Loucy (cell line): ENCODE results near the gene SDHA.
"Not testable (repeated sequence)": the region's sequence is repeated elsewhere in the genome, so short reads cannot be mapped to it uniquely, and the experiment has no call there.

ENCODE experiments used
- H2AFZ ChIP-seq: fragments of 200-600 bp; sonication (generic); 2 replicates; pipeline ENCODE4 v1.6.0; 2016; ENCODE audit warnings: antibody characterized with exemption, mild to moderate bottlenecking, low read length, moderate library complexity
- H3F3A ChIP-seq: fragments of 200-600 bp; 2 replicates; pipeline ENCODE4 v1.6.0; 2016; ENCODE audit warnings: antibody characterized with exemption, low read depth, mild to moderate bottlenecking
- H3K27me3 ChIP-seq: fragments of 200-600 bp; sonication (generic); 2 replicates; pipeline ENCODE4 v1.6.1; 2014; ENCODE audit warnings: low read length, mild to moderate bottlenecking; ENCODE audit not compliant: insufficient read depth, poor library complexity, severe bottlenecking
- H3K36me3 ChIP-seq: fragments of 200-600 bp; sonication (generic); 2 replicates; pipeline ENCODE4 v1.6.1; 2016; ENCODE audit warnings: low read length; ENCODE audit not compliant: insufficient read depth
- H3K4me1 ChIP-seq: fragments of 200-600 bp; sonication (generic); 2 replicates; pipeline ENCODE4 v1.5.1; 2014; ENCODE audit warnings: low read length, mild to moderate bottlenecking; ENCODE audit not compliant: insufficient read depth, poor library complexity, severe bottlenecking
- H3K4me2 ChIP-seq: fragments of 200-600 bp; sonication (generic); 2 replicates; pipeline ENCODE4 v1.6.0; 2014; ENCODE audit warnings: antibody characterized with exemption, low read length, low read depth, mild to moderate bottlenecking; ENCODE audit not compliant: poor library complexity, severe bottlenecking
- H3K4me3 ChIP-seq: fragments of 200-600 bp; sonication (generic); 2 replicates; pipeline ENCODE4 v1.5.1; 2014; ENCODE audit warnings: low read length, mild to moderate bottlenecking, mixed read lengths; ENCODE audit not compliant: poor library complexity, severe bottlenecking
- H3K79me2 ChIP-seq: fragments of 200-600 bp; sonication (generic); 2 replicates; pipeline ENCODE4 v1.6.1; 2014; ENCODE audit warnings: low read length; ENCODE audit not compliant: insufficient read depth
- H3K9ac ChIP-seq: fragments of 200-600 bp; sonication (generic); 2 replicates; pipeline ENCODE4 v1.6.0; 2014; ENCODE audit warnings: mild to moderate bottlenecking, low read depth, low read length, moderate library complexity; ENCODE audit not compliant: poor library complexity, severe bottlenecking
- H3K9me2 ChIP-seq: fragments of 200-600 bp; sonication (generic); replicated peaks from 2 replicates; pipeline ENCODE4 v1.6.1; 2016; ENCODE audit warnings: low read depth, low read length, mixed read lengths
- H3K9me3 ChIP-seq: fragments of 200-600 bp; sonication (generic); 2 replicates; pipeline ENCODE4 v1.6.1; 2014; ENCODE audit warnings: mild to moderate bottlenecking, antibody characterized with exemption, low read length, low read depth; ENCODE audit not compliant: insufficient read depth
- H4K20me1 ChIP-seq: fragments of 200-600 bp; sonication (generic); 2 replicates; pipeline ENCODE4 v1.6.0; 2014; ENCODE audit warnings: antibody characterized with exemption, low read length, mild to moderate bottlenecking; ENCODE audit not compliant: insufficient read depth, poor library complexity, severe bottlenecking
- EZH2phosphoT487 ChIP-seq: fragments of 200-600 bp; IDR thresholded peaks from 2 replicates; pipeline ENCODE4 v1.6.1; 2018; ENCODE audit warnings: antibody characterized with exemption, mild to moderate bottlenecking, moderate library complexity, borderline replicate concordance
- TF ChIP-seq, protein P1 (sequence below): fragments of 200-600 bp; sonication (generic); conservative IDR thresholded peaks from 2 replicates; pipeline ENCODE4 v1.5.1; 2014; ENCODE audit warnings: mild to moderate bottlenecking, antibody characterized with exemption, low read length

Gene SDHA

DNA sequence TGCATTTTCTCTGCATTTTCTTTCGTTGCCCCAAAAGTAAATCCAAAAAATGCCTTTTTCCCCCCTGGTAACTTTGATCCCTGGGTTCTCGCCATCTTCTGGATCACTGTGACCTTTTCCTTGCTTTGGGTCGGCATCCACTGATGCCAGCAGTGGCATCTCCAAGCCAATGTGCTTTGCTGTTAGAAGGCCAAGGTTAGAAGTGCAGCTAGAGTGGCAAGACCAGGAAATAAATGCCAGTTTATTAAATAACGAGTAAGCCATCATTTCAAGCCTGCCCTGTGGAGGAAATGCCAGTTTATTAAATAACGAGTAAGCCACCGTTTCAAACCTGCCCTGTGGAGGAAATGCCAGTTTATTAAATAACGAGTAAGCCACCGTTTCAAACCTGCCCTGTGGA, 33.4 kb downstream of the SDHA start:
- not testable (repeated sequence) for H3K9me2 ChIP-seq, H4K20me1 ChIP-seq, H2AFZ ChIP-seq, H3K79me2 ChIP-seq, H3K27me3 ChIP-seq
- Histone ChIP-seq H3K4me2 (peak overlapping the region; percentile 66), H3K9me3 (peaks cover 26% of the 10 kb centered on the region; the same call in 1 of the 2 replicates), H3K36me3 (peaks cover 64% of the 10 kb centered on the region), H3K4me3 (peak overlapping the region; percentile 47), H3K4me1 (peaks cover 54% of the 10 kb centered on the region), H3K9ac (peak overlapping the region; percentile 78), H3F3A (peaks cover 23% of the 10 kb centered on the region)

DNA sequence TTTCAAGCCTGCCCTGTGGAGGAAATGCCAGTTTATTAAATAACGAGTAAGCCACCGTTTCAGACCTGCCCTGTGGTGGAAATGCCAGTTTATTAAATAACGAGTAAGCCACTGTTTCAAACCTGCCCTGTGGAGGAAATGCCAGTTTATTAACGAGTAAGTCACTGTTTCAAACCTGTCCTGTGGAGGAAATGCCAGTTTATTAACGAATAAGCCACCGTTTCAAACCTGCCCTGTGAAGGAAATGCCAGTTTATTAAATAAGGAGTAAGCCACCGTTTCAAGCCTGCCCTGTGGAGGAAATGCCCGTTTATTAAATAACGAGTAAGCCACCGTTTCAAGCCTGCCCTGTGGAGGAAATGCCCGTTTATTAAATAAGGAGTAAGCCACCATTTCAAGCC, 33.9 kb downstream of the SDHA start:
- H3K79me2 ChIP-seq: peaks cover 10% of the 10 kb centered on the region; the same call in 1 of the 2 replicates
- peaks cover 54% of the 10 kb centered on the region for H3K4me1 ChIP-seq
- H3K9ac ChIP-seq: peak overlapping the region; percentile 78
- H3K4me3 ChIP-seq, H2AFZ ChIP-seq, H3K9me2 ChIP-seq, H3K27me3 ChIP-seq, H4K20me1 ChIP-seq: not testable (repeated sequence)
- H3K36me3 ChIP-seq: peaks cover 65% of the 10 kb centered on the region
- peaks cover 23% of the 10 kb centered on the region for H3F3A ChIP-seq
- H3K9me3 ChIP-seq: peaks cover 26% of the 10 kb centered on the region; the same call in 1 of the 2 replicates
- peak overlapping the region; percentile 66 for H3K4me2 ChIP-seq

DNA sequence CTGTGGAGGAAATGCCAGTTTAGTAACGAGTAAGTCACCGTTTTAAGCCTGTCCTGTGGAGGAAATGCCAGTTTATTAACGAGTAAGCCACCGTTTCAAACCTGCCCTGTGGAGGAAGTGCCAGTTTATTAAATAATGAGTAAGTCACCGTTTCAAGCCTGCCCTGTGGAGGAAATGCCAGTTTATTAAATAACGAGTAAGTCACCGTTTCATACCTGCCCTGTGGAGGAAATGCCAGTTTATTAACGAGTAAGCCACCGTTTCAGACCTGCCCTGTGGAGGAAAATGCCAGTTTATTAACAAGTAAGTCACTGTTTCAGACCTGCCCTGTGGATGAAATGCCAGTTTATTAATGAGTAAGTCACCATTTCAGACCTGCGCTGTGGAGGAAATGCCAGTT, 34.4 kb downstream of the SDHA start:
- H3K4me1 ChIP-seq: peaks cover 54% of the 10 kb centered on the region
- H3K9me2 ChIP-seq: no peaks in the 10 kb centered on the region
- H3K4me2 ChIP-seq: peak overlapping the region; percentile 66
- H3F3A ChIP-seq: peaks cover 23% of the 10 kb centered on the region
- TF ChIP-seq EZH2phosphoT487: no peak
- TF ChIP-seq, protein P1, sequence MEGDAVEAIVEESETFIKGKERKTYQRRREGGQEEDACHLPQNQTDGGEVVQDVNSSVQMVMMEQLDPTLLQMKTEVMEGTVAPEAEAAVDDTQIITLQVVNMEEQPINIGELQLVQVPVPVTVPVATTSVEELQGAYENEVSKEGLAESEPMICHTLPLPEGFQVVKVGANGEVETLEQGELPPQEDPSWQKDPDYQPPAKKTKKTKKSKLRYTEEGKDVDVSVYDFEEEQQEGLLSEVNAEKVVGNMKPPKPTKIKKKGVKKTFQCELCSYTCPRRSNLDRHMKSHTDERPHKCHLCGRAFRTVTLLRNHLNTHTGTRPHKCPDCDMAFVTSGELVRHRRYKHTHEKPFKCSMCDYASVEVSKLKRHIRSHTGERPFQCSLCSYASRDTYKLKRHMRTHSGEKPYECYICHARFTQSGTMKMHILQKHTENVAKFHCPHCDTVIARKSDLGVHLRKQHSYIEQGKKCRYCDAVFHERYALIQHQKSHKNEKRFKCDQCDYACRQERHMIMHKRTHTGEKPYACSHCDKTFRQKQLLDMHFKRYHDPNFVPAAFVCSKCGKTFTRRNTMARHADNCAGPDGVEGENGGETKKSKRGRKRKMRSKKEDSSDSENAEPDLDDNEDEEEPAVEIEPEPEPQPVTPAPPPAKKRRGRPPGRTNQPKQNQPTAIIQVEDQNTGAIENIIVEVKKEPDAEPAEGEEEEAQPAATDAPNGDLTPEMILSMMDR: no peak
- peak overlapping the region; percentile 46 for H3K4me3 ChIP-seq
- H3K27me3 ChIP-seq: no peaks in the 10 kb centered on the region
- peaks cover 12% of the 10 kb centered on the region; the same call in 1 of the 2 replicates for H3K79me2 ChIP-seq
- H4K20me1 ChIP-seq: no peaks in the 10 kb centered on the region
- peaks cover 23% of the 10 kb centered on the region; the same call in 1 of the 2 replicates for H3K9me3 ChIP-seq
- peaks cover 64% of the 10 kb centered on the region for H3K36me3 ChIP-seq
- H2AFZ ChIP-seq: no peak overlapping the region
- peak overlapping the region; percentile 78 for H3K9ac ChIP-seq

DNA sequence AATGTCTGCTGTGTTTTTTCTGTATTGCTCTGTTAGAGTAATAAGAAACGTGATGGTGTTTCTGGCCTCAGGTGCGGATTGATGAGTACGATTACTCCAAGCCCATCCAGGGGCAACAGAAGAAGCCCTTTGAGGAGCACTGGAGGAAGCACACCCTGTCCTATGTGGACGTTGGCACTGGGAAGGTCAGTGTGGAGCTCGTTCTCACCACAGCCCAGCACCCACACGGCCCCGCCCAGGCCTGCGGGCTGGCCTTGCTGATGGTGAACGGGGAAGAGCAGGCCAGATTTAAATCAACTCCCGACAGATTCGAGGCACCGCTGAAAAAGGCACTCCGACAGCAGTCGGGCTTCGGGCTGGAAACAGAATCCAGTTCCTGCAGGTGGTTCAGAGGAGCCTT, 36.2 kb downstream of the SDHA start:
- peaks cover 12% of the 10 kb centered on the region; the same call in 1 of the 2 replicates for H3K79me2 ChIP-seq
- not testable (repeated sequence) for H3K4me3 ChIP-seq, H3K27me3 ChIP-seq, H3K9ac ChIP-seq, H3K9me3 ChIP-seq, H3K9me2 ChIP-seq, H3K4me2 ChIP-seq, H4K20me1 ChIP-seq, H2AFZ ChIP-seq
- peaks cover 27% of the 10 kb centered on the region for H3F3A ChIP-seq
- peaks cover 52% of the 10 kb centered on the region for H3K4me1 ChIP-seq
- peaks cover 52% of the 10 kb centered on the region for H3K36me3 ChIP-seq

DNA sequence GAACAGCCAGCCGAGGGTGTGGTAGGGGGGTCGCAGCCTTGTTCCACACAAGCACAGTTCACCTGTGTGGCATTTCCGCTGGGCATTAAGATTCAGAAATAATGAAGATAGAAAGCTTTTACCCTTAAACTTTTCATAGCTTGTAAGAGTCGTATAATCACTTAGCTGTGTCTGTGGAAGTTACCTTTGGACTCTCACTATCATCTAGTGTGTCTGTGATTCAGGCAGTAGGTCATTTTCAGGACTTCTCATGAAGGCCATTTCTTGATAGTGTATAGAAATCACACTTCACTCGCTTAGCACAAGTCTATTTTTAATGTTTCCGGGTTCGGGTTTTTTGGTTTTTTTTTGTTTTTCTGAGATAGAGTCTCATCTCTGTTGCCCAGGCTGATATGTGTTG, 37.0 kb downstream of the SDHA start:
- H3K36me3 ChIP-seq: peaks cover 44% of the 10 kb centered on the region
- H3K27me3 ChIP-seq, H3K9me3 ChIP-seq, H3K4me2 ChIP-seq, H3K9me2 ChIP-seq, H2AFZ ChIP-seq, H4K20me1 ChIP-seq, H3K4me3 ChIP-seq: not testable (repeated sequence)
- H3K79me2 ChIP-seq: peaks cover 12% of the 10 kb centered on the region; the same call in 1 of the 2 replicates
- H3F3A ChIP-seq: peaks cover 27% of the 10 kb centered on the region
- peak overlapping the region; percentile 59 for H3K9ac ChIP-seq
- H3K4me1 ChIP-seq: peaks cover 44% of the 10 kb centered on the region

DNA sequence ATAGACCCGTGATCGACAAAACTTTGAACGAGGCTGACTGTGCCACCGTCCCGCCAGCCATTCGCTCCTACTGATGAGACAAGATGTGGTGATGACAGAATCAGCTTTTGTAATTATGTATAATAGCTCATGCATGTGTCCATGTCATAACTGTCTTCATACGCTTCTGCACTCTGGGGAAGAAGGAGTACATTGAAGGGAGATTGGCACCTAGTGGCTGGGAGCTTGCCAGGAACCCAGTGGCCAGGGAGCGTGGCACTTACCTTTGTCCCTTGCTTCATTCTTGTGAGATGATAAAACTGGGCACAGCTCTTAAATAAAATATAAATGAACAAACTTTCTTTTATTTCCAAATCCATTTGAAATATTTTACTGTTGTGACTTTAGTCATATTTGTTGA, 38.2 kb downstream of the SDHA start:
- not testable (repeated sequence) for H3K9ac ChIP-seq, H3K27me3 ChIP-seq, H3K9me2 ChIP-seq, H2AFZ ChIP-seq, H3K4me2 ChIP-seq, H3K9me3 ChIP-seq, H4K20me1 ChIP-seq, H3K4me3 ChIP-seq
- peaks cover 12% of the 10 kb centered on the region; the same call in 1 of the 2 replicates for H3K79me2 ChIP-seq
- peaks cover 20% of the 10 kb centered on the region for H3F3A ChIP-seq
- H3K36me3 ChIP-seq: peaks cover 39% of the 10 kb centered on the region
- H3K4me1 ChIP-seq: peaks cover 32% of the 10 kb centered on the region
